ENCODE measurements around the gene ARHGEF40.

DNA sequence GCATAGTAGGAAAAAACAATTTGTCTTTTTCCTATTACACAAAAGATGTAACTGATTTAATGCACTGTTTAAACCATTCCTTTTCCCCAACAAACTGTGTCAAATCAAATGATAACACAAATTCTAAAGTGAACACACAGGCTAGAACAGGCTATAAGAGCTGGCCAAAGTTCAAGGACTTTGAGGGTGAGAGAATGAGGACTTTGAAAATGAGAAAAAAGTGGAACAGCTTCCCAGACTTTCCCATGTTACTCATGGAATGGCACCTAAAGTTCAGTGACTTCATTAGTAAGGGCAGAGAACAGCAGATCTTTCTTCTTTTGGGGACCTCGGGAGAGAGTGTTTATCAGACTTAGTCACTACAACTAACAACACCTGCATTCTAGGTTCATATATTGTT is 53.3 kb downstream of the ARHGEF40 start:
- TF ChIP-seq, protein P1, sequence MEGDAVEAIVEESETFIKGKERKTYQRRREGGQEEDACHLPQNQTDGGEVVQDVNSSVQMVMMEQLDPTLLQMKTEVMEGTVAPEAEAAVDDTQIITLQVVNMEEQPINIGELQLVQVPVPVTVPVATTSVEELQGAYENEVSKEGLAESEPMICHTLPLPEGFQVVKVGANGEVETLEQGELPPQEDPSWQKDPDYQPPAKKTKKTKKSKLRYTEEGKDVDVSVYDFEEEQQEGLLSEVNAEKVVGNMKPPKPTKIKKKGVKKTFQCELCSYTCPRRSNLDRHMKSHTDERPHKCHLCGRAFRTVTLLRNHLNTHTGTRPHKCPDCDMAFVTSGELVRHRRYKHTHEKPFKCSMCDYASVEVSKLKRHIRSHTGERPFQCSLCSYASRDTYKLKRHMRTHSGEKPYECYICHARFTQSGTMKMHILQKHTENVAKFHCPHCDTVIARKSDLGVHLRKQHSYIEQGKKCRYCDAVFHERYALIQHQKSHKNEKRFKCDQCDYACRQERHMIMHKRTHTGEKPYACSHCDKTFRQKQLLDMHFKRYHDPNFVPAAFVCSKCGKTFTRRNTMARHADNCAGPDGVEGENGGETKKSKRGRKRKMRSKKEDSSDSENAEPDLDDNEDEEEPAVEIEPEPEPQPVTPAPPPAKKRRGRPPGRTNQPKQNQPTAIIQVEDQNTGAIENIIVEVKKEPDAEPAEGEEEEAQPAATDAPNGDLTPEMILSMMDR (IDR thresholded peaks at IDR 0.05): no peak
- no peak for TF ChIP-seq EP300 (IDR thresholded peaks at IDR 0.05)
- no peak for TF ChIP-seq POLR2AphosphoS5 (IDR thresholded peaks at IDR 0.05)
- no peak for TF ChIP-seq POLR2A (IDR thresholded peaks at IDR 0.05)
